Activated naive CD8-positive, alpha-beta T cell treated with anti-CD3 and anti-CD28 coated beads, Interleukin-2, amount 50 U/mL, for 24 hours (primary cell): ENCODE data around the gene RPL13A.
"Not testable (repeated sequence)": the region's sequence is repeated elsewhere in the genome, so short reads cannot be mapped to it uniquely, and the experiment has no call there.

Experiments used
- ATAC-seq: fragments of 150-1000 bp; cut with Tn5 transposase; one replicate; pipeline ENCODE4 v1.10.0; 2021
- DNase-seq: peaks from one replicate; pipeline ENCODE4 v3.0.0; 2021
- H3K27ac Mint-ChIP-seq: one replicate; pipeline ENCODE4 v1.8.0; 2021; ENCODE audit warnings: mild to moderate bottlenecking, mixed read lengths
- H3K27me3 Mint-ChIP-seq: one replicate; pipeline ENCODE4 v1.8.0; 2021; ENCODE audit warnings: mixed read lengths
- H3K36me3 Mint-ChIP-seq: one replicate; pipeline ENCODE4 v1.8.0; 2021; ENCODE audit warnings: low read depth, mixed read lengths
- H3K4me1 Mint-ChIP-seq: one replicate; pipeline ENCODE4 v1.8.0; 2021; ENCODE audit warnings: mixed read lengths
- H3K4me3 Mint-ChIP-seq: one replicate; pipeline ENCODE4 v1.8.0; 2021; ENCODE audit warnings: mild to moderate bottlenecking, moderate library complexity, mixed read lengths
- H3K9me3 Mint-ChIP-seq: one replicate; pipeline ENCODE4 v1.8.0; 2021; ENCODE audit warnings: mixed read lengths

RPL13A gene

DNA sequence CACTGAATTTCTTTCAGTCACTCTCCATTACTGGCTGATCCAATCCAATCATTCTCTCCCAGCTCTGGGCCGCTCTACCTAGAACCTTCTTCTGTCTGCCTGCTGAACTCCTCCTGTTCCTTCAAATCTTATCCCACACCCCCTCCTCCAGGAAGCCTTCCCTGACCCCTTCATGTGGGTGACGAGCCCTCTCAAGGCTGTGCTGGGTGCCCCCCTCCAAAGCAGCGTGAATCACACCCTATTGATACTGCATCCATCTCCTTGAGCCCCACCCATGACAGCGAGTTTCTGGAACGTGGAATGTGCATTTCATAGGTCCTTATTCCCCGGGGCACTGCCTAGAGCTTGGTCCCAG is 39.0 kb upstream of the RPL13A start:
- Mint-ChIP-seq H3K9me3 (no peaks in the 10 kb centered on the region), H3K4me3 (no peak overlapping the region), H3K27ac (peak overlapping the region; percentile 31), H3K36me3 (peaks cover 34% of the 10 kb centered on the region), H3K4me1 (peaks cover 49% of the 10 kb centered on the region), H3K27me3 (no peaks in the 10 kb centered on the region)
- no peak for DNase-seq
- ATAC-seq: no peak

DNA sequence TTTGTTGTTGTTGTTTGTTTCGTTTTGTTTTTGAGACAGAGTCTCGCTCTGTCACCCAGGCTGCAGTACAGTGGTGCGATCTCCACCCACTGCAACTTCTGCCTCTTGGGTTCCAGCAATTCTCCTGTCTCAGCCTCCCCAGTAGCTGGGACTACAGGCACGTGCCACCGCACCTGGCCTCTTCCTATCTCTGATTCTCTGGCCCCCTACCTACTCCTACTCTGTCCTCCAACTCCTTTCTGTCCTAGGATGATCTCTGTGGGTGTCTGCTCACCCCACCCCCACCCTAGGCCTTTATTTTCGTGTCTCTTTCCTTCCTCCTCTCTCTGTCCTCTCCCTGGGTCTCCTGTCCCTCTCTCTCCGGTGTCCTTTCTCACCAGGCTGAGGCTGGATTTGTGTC is 37.0 kb upstream of the RPL13A start:
- Mint-ChIP-seq H3K27me3 (no peaks in the 10 kb centered on the region), H3K36me3 (peaks cover 34% of the 10 kb centered on the region), H3K4me3 (peak overlapping the region; percentile 97), H3K27ac (peak overlapping the region; percentile 95), H3K9me3 (no peaks in the 10 kb centered on the region), H3K4me1 (peaks cover 47% of the 10 kb centered on the region)
- DNase-seq (no peak), ATAC-seq (no peak)

DNA sequence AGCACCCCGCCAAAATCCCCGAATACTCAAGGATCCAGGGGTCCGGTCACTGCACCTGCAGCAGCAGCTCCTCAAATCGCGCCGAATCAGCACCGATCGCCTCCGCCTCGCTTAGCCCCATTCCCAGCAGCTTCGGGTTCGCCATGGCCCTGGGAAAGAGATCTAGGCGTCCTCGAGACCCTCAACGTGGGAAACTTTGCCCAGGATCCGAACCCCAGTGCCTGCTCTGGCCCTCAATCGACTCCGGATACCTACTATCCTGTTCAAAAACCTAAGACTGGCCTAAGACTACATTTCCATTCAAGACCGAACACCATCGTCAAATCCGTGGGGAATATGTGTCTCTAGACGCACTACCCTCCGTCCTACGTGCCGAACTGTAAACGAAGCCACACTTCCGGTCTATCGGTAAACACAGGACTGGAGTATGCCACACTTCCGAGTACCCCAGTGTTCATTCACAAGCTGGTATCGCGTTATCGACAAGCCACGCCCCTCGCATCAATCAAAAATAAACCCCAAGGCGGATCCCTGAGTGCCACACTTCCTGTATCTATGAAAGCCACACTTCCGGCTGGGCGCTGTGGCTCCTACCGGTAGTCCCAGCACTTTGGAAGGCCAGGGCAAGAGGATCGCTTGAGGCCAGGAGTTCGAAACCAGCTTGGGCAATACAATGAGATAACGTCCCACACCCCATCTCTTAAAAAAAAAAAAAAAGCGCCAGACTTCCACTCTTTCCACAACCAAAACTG is 35.8 kb upstream of the RPL13A start, which contains the start of gene PIH1D1:
Gene PIH1D1, minus strand, starts transcription at position 385 of the 752 bp plus-strand sequence. Its CDS starts 240 bp downstream, at position 145.
- peaks cover 32% of the 10 kb centered on the region for H3K36me3 Mint-ChIP-seq
- DNase-seq: peak; percentile 93
- H3K27me3 Mint-ChIP-seq: no peaks in the 10 kb centered on the region
- H3K9me3 Mint-ChIP-seq: no peaks in the 10 kb centered on the region
- ATAC-seq: peak; percentile 75
- H3K27ac Mint-ChIP-seq: peak within 1 kb of the TSS; percentile 95
- peaks cover 53% of the 10 kb centered on the region for H3K4me1 Mint-ChIP-seq
- H3K4me3 Mint-ChIP-seq: peak within 1 kb of the TSS; percentile 97

DNA sequence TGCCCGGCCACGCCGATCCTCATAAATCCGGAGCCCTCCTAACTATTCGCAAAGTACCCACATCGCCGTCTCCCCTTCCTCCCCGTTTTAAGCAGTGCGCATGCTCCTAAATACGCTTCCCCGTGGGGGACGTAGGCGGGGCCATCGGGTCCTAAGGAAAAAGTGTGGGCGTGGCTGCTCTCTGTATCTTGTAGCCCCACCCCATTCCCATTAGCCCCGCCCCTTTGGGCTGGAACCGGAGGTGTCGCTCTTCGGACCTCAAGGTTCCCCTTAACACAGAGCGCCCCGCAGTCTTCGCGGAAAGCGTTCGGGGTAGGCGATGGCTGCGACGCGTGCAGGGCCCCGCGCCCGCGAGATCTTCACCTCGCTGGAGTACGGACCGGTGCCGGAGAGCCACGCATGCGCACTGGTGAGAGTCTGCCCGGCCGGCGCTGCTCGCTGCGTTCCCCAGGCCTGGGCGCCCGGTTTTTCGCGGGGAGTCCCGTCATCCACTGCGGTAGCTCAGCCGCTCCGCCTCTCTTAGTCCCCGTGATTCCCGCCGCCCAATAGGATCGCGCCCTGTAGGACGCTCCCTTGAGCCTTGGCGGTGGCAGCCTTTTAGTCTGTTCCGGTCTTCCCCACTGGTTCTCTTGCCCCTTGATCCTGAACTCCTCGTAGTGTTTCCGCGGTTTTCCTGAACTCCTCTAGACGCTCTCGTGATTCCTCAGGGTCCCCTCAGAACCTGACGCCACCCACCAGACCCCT is 34.2 kb upstream of the RPL13A start, which contains the start of gene ALDH16A1:
Gene ALDH16A1, plus strand, starts transcription at position 213 of the 744 bp plus-strand sequence. Its CDS starts 107 bp downstream, at position 320.
- peak within 1 kb of the TSS; percentile 97 for H3K4me3 Mint-ChIP-seq
- no peaks in the 10 kb centered on the region for H3K27me3 Mint-ChIP-seq
- peaks cover 52% of the 10 kb centered on the region for H3K4me1 Mint-ChIP-seq
- peak; percentile 93 for ATAC-seq
- H3K27ac Mint-ChIP-seq: peak within 1 kb of the TSS; percentile 95
- H3K36me3 Mint-ChIP-seq: peaks cover 30% of the 10 kb centered on the region
- peak; percentile 98 for DNase-seq
- H3K9me3 Mint-ChIP-seq: no peaks in the 10 kb centered on the region

DNA sequence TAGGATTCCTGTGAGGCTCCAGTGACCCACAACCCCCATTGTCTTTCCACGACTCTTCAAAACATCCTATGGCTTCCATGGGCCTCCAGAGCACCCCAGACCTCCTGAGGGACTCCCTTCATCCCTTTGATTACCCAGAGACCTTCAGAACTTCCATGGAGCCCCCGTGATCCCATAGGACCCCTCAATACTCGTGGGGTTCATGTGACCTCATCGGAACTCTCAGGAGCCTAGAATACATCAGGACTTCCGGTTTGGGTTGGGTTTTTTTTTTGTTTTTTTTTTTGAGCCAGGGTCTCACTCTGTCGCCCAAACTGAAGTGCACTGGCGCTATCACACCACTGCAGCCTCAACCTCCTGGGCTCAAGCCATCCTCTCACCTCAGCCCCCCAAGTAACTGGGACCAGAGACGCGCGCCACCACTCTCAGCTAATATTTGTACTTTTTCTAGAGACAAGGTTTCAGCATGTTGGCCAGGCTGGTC is 33.6 kb upstream of the RPL13A start:
- H3K4me1 Mint-ChIP-seq: peaks cover 49% of the 10 kb centered on the region
- peak overlapping the region; percentile 95 for H3K27ac Mint-ChIP-seq
- DNase-seq (no peak), ATAC-seq (no peak)
- H3K27me3 Mint-ChIP-seq: no peaks in the 10 kb centered on the region
- peak overlapping the region; percentile 97 for H3K4me3 Mint-ChIP-seq
- H3K9me3 Mint-ChIP-seq: no peaks in the 10 kb centered on the region
- peaks cover 24% of the 10 kb centered on the region for H3K36me3 Mint-ChIP-seq

DNA sequence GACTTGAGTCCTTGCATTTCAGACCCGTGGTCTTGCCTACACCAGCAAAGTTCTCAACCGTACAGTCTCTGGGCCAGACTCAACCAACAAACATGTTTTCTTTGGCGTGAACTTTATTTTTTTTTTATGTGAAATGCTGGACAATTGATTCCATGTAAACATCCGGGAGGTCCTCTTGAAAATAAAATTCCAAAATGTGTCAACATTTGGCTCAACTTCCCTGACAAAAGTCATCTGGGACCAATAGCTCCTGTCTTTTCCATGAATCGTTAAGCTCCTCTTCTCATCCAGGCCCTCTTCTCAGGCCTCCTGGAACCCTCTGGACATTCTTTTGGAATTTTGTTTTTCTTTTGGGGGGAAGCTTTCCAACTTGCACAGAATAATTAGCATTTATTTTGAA is 31.6 kb upstream of the RPL13A start:
- Mint-ChIP-seq H3K4me3 (peak overlapping the region; percentile 4), H3K27me3 (no peaks in the 10 kb centered on the region), H3K27ac (no peak overlapping the region), H3K9me3 (no peaks in the 10 kb centered on the region), H3K36me3 (peaks cover 16% of the 10 kb centered on the region), H3K4me1 (peaks cover 33% of the 10 kb centered on the region)
- ATAC-seq (no peak), DNase-seq (no peak)

DNA sequence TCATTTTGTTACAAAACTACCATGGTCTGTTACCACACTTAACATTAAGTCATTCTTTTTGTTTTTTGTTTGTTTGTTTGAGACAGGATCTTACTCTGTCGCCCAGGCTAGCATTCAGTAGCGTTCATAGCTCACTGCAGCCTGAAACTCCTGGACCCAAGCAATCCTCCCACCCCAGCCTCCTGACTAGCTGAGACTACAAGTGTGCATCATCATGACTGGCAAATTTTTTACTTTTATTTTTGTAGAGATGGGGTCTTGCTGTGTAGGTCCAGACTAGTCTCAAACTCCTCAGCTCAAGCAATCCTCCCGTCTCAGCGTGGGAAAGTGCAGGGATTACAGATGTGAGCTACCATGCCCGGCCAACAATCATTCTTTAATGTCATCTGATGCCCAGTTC is 31.1 kb upstream of the RPL13A start:
- Mint-ChIP-seq H3K4me3 (no peak overlapping the region), H3K36me3 (peaks cover 14% of the 10 kb centered on the region), H3K4me1 (peaks cover 30% of the 10 kb centered on the region), H3K27me3 (no peaks in the 10 kb centered on the region), H3K9me3 (no peaks in the 10 kb centered on the region), H3K27ac (peak overlapping the region; percentile 35)
- ATAC-seq (no peak), DNase-seq (no peak)

DNA sequence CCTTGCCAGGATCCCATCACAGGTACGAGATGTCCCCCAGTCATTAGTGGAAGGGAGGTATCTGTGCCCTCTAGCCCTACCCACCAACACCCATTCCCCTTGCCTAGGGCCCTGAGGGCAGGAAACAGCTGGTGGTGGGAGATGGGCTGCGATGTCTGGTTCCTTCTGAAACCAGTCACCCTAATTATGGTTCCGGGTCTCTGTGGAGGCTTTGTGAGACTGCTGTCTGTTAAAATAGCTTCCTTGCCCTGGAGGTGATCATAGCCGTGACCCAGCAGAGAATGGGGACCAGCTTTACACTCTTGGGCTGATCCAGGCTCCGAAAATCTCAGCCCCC is 28.9 kb upstream of the RPL13A start:
- Mint-ChIP-seq H3K4me3 (no peak overlapping the region), H3K4me1 (peaks cover 15% of the 10 kb centered on the region), H3K27me3 (no peaks in the 10 kb centered on the region), H3K9me3 (no peaks in the 10 kb centered on the region), H3K27ac (no peak overlapping the region), H3K36me3 (peaks cover 9% of the 10 kb centered on the region)
- DNase-seq: no peak
- ATAC-seq: no peak

DNA sequence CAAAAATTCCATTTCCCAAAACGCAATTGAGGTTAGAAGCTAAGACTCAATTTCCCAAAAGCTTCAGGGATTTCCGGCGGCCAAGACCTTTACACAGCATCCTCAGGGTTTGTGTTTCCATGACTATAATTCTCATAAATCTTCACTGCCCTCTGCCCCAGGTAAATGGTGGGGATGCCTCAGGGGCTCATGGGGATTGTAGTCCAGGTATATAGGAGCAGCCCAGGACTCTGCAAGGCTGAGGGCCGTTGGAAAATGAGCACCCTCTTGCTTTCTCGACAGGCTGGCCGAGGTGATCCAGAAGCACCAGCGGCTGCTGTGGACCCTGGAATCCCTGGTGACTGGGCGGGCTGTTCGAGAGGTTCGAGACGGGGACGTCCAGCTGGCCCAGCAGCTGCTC is 28.0 kb upstream of the RPL13A start:
- Mint-ChIP-seq H3K27me3 (no peaks in the 10 kb centered on the region), H3K4me1 (peaks cover 10% of the 10 kb centered on the region), H3K4me3 (no peak overlapping the region), H3K36me3 (peaks cover 9% of the 10 kb centered on the region), H3K27ac (no peak overlapping the region), H3K9me3 (no peaks in the 10 kb centered on the region)
- no peak for ATAC-seq
- no peak for DNase-seq

DNA sequence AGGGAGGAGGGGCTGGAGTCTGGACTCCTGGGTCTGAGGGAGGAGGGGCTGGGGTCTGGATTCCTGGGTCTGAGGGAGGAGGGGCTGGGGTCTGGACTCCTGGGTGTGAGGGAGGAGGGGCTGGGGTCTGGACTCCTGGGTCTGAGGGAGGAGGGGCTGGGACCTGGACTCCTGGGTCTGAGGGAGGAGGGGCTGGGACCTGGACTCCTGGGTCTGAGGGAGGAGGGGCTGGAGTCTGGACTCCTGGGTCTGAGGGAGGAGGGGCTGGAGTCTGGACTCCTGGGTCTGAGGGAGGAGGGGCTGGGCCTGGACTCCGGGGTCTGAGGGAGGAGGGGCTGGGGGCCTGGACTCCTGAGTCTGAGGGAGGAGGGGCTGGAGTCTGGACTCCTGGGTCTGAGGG is 26.3 kb upstream of the RPL13A start:
- not testable (repeated sequence) for ATAC-seq, H3K27ac Mint-ChIP-seq, H3K4me1 Mint-ChIP-seq, H3K27me3 Mint-ChIP-seq, H3K4me3 Mint-ChIP-seq, DNase-seq, H3K9me3 Mint-ChIP-seq, H3K36me3 Mint-ChIP-seq

DNA sequence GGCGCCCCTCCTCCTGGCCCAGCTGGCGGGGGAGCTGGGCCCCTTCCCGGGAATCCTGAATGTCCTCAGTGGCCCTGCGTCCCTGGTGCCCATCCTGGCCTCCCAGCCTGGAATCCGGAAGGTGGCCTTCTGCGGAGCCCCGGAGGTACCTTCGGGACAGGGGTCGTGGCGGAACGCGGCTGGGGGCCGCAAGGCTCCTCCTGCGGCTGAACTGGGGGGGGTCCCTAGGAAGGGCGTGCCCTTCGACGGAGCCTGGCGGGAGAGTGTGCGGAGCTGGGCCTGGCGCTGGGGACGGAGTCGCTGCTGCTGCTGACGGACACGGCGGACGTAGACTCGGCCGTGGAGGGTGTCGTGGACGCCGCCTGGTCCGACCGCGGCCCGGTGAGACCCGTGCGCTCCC is 25.8 kb upstream of the RPL13A start:
- Mint-ChIP-seq H3K9me3 (no peaks in the 10 kb centered on the region), H3K27me3 (no peaks in the 10 kb centered on the region), H3K4me3 (no peak overlapping the region), H3K4me1 (no peaks in the 10 kb centered on the region), H3K36me3 (peaks cover 7% of the 10 kb centered on the region), H3K27ac (no peak overlapping the region)
- no peak for ATAC-seq
- DNase-seq: no peak

DNA sequence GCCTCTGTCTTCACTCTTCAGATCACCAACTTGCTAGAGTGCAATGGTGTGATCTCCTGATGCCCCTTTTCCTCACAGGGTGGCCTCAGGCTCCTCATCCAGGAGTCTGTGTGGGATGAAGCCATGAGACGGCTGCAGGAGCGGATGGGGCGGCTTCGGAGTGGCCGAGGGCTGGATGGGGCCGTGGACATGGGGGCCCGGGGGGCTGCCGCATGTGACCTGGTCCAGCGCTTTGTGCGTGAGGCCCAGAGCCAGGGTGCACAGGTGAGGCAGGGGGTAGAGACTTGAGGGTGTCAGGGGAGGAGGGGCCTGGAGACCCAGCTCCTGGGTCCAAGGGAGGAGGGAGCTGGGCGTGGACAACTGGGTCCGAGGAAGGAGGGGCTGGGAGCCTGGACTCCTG is 24.9 kb upstream of the RPL13A start:
- peaks cover 2% of the 10 kb centered on the region for H3K4me1 Mint-ChIP-seq

DNA sequence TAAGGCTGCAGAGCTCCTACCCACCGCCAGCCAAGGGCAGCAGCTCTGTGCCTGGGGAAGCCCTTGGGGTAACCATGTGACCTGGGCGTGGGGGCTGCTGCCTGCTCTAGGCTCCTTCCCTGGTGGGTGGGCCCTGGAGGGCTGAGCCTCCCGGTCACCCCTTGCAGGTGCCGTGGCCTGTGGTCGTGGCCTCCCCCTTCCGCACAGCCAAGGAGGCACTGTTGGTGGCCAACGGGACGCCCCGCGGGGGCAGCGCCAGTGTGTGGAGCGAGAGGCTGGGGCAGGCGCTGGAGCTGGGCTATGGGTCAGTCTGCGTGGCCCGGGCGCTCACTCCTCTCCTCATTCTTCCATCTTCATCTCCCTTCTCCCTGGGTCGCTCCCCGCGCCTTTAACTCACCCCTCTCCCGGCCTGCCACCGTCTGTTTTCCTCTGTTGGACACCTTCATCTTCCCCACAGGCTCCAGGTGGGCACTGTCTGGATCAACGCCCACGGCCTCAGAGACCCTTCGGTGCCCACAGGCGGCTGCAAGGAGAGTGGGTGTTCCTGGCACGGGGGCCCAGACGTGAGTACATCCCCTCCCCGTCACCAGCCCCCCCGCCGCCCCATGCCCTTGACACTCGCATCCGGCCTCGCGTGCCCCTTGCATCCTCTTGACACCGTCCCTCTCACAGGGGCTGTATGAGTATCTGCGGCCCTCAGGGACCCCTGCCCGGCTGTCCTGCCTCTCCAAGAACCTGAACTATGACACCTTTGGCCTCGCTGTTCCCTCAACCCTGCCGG is 23.3 kb upstream of the RPL13A start:
- H3K36me3 Mint-ChIP-seq: peaks cover 6% of the 10 kb centered on the region
- peaks cover 18% of the 10 kb centered on the region for H3K4me1 Mint-ChIP-seq
- ATAC-seq (no peak), DNase-seq (no peak)
- no peak overlapping the region for H3K27ac Mint-ChIP-seq
- H3K9me3 Mint-ChIP-seq: no peaks in the 10 kb centered on the region
- no peak overlapping the region for H3K4me3 Mint-ChIP-seq
- no peaks in the 10 kb centered on the region for H3K27me3 Mint-ChIP-seq

More for the DNA sequence above, 24.9 kb upstream of the RPL13A start:
- Mint-ChIP-seq H3K36me3 (peaks cover 5% of the 10 kb centered on the region), H3K4me3 (no peak overlapping the region), H3K9me3 (no peaks in the 10 kb centered on the region), H3K27ac (no peak overlapping the region), H3K27me3 (no peaks in the 10 kb centered on the region)
- no peak for DNase-seq
- ATAC-seq: no peak

DNA sequence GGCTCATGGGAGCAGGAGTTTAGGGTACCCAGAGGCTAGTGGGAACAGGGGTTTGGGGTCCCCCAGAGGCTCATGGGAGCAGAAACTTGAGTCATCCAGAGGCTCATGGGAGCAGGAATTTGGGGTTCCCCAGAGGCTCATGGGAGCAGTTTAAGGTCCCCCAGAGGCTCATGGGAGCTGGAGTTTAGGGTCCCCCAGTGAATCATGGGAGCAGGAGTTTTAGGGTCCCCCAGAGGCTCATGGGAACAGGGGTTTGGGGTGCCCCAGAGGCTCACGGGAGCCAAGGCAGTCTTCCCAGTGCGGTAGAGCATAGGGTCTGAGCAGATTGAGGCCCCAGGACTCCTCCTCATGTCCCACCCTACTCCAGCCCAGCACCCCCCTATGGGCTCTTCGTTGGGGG is 22.0 kb upstream of the RPL13A start:
- H3K4me3 Mint-ChIP-seq: no peak overlapping the region
- H3K4me1 Mint-ChIP-seq: peaks cover 28% of the 10 kb centered on the region
- H3K27me3 Mint-ChIP-seq: no peaks in the 10 kb centered on the region
- DNase-seq: no peak
- H3K27ac Mint-ChIP-seq: no peak overlapping the region
- H3K9me3 Mint-ChIP-seq: no peaks in the 10 kb centered on the region
- peaks cover 4% of the 10 kb centered on the region for H3K36me3 Mint-ChIP-seq
- ATAC-seq: no peak
